ENCODE data around the gene ADAR. TPM values are rescaled to one million over a fixed set of nuclear protein-coding genes. Genes with fewer than 3 reads are reported as not detected.

ADAR gene
- total RNA-seq, 1 donor from 2014 or later = 128 TPM

DNA sequence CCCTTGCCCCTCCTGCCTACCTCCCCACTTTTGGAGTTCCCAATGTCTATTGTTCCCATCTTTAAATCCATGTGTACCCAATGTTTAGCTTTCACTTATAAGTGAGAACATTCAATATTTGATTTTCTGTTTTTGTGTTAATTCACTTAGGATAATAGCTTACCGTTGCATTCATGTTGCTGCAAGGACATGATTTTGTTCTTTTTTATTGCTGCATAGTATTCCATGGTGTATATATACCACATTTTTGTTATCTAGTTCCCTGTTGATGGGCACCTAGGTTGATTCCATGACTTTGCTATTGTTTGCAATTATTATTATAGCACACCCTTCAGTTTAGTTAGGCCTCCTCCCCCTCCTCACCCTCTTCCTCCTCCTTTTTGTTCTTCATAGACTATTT, 33.5 kb upstream of the ADAR start:
- Mint-ChIP-seq H3K27me3 (ENCODE audit: insufficient read depth, low read depth) (peaks cover 4% of the 10 kb centered on the region), H3K36me3 (no peaks in the 10 kb centered on the region), H3K4me1 (no peaks in the 10 kb centered on the region), H3K9me3 (peaks cover 15% of the 10 kb centered on the region), H3K4me3 (no peak overlapping the region), H3K27ac (no peak overlapping the region)
- Histone ChIP-seq H3K9me3 (ENCODE audit: low read depth) (no peaks in the 10 kb centered on the region), H3K4me2 (no peak overlapping the region), H3K36me3 (no peaks in the 10 kb centered on the region), H3K4me3 (no peak overlapping the region), H3K27me3 (no peaks in the 10 kb centered on the region), H3F3A (ENCODE audit: low read depth) (no peaks in the 10 kb centered on the region), H3K27ac (no peak overlapping the region), H3K79me2 (ENCODE audit: low read depth) (no peaks in the 10 kb centered on the region), H2AFZ (replicated peaks) (no peak overlapping the region), H3K4me1 (no peaks in the 10 kb centered on the region), H4K20me1 (ENCODE audit: low read depth) (no peaks in the 10 kb centered on the region), H3K9ac (no peak overlapping the region)
- no peak for DNase-seq (ENCODE audit: low spot score)
- TF ChIP-seq, protein P1, sequence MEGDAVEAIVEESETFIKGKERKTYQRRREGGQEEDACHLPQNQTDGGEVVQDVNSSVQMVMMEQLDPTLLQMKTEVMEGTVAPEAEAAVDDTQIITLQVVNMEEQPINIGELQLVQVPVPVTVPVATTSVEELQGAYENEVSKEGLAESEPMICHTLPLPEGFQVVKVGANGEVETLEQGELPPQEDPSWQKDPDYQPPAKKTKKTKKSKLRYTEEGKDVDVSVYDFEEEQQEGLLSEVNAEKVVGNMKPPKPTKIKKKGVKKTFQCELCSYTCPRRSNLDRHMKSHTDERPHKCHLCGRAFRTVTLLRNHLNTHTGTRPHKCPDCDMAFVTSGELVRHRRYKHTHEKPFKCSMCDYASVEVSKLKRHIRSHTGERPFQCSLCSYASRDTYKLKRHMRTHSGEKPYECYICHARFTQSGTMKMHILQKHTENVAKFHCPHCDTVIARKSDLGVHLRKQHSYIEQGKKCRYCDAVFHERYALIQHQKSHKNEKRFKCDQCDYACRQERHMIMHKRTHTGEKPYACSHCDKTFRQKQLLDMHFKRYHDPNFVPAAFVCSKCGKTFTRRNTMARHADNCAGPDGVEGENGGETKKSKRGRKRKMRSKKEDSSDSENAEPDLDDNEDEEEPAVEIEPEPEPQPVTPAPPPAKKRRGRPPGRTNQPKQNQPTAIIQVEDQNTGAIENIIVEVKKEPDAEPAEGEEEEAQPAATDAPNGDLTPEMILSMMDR (IDR thresholded peaks at IDR 0.05) = no peak
- TF ChIP-seq EZH2phosphoT487 (IDR thresholded peaks at IDR 0.05) (no peak), EZH2 (IDR thresholded peaks at IDR 0.05) (no peak)

DNA sequence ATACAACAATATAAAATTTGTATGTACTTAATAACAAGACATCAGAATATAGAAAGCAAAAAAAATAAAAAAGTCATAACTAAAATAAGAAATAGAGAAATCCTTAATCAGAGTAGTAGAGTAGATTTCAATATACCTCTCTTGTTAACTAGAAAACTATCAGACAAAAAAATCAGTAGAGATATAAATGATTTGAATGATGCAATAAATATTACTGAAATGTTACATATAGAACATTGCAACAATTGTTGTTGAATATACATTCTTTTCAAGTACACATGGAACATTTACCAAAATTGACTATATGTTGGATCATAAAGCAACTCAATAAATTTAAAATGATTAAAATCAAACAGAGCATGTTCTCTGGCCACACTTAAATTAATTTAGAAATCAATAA, 31.9 kb upstream of the ADAR start:
- H3K9me3 ChIP-seq (ENCODE audit: low read depth) = no peaks in the 10 kb centered on the region
- no peak overlapping the region for H3K4me3 ChIP-seq
- no peak for DNase-seq (ENCODE audit: low spot score)
- no peaks in the 10 kb centered on the region for H3K36me3 Mint-ChIP-seq
- H3K4me2 ChIP-seq = no peak overlapping the region
- no peaks in the 10 kb centered on the region for H3K36me3 ChIP-seq
- H3K27me3 ChIP-seq = no peaks in the 10 kb centered on the region
- no peak overlapping the region for H3K27ac ChIP-seq
- TF ChIP-seq, protein P1 (IDR thresholded peaks at IDR 0.05) = no peak
- TF ChIP-seq EZH2phosphoT487 (IDR thresholded peaks at IDR 0.05) = no peak
- TF ChIP-seq EZH2 (IDR thresholded peaks at IDR 0.05) = no peak
- H3K4me1 ChIP-seq = no peaks in the 10 kb centered on the region
- H3F3A ChIP-seq (ENCODE audit: low read depth) = no peaks in the 10 kb centered on the region
- H3K4me1 Mint-ChIP-seq = no peaks in the 10 kb centered on the region
- H3K27ac Mint-ChIP-seq = no peak overlapping the region
- H2AFZ ChIP-seq (replicated peaks) = no peak overlapping the region
- H3K4me3 Mint-ChIP-seq = no peak overlapping the region
- peaks cover 18% of the 10 kb centered on the region for H3K9me3 Mint-ChIP-seq
- H4K20me1 ChIP-seq (ENCODE audit: low read depth) = no peaks in the 10 kb centered on the region
- no peaks in the 10 kb centered on the region for H3K79me2 ChIP-seq (ENCODE audit: low read depth)
- no peak overlapping the region for H3K9ac ChIP-seq
- peaks cover 9% of the 10 kb centered on the region for H3K27me3 Mint-ChIP-seq (ENCODE audit: insufficient read depth, low read depth)

DNA sequence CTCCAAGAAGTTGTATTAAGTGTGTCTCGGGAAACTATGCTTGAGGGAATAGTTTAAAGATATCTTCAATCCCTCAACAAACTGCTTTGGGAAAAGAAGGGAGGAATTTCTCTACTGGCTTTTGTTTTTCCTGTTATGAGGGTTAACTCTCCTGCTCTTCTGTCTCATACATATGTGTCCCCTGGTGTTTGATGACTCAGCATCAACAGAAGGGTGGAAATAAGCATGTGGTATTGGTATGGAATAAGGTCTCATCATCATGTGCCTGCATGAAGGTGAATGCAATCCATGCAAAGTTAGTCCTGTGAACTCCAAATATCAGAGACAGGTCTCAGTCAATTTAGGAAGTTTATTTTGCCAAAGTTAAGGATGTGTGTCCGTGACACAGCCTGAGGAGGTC, 27.2 kb upstream of the ADAR start:
- Mint-ChIP-seq H3K27ac (no peak overlapping the region), H3K36me3 (no peaks in the 10 kb centered on the region), H3K9me3 (peaks cover 22% of the 10 kb centered on the region), H3K4me1 (no peaks in the 10 kb centered on the region), H3K4me3 (no peak overlapping the region), H3K27me3 (ENCODE audit: insufficient read depth, low read depth) (peaks cover 9% of the 10 kb centered on the region)
- no peak for TF ChIP-seq EZH2phosphoT487 (IDR thresholded peaks at IDR 0.05)
- TF ChIP-seq, protein P1 (IDR thresholded peaks at IDR 0.05) = no peak
- TF ChIP-seq EZH2 (IDR thresholded peaks at IDR 0.05) = no peak
- H3K4me1 ChIP-seq = no peaks in the 10 kb centered on the region
- no peaks in the 10 kb centered on the region for H3K79me2 ChIP-seq (ENCODE audit: low read depth)
- H3K4me3 ChIP-seq = no peak overlapping the region
- H4K20me1 ChIP-seq (ENCODE audit: low read depth) = no peaks in the 10 kb centered on the region
- no peaks in the 10 kb centered on the region for H3K36me3 ChIP-seq
- H3K27ac ChIP-seq = no peak overlapping the region
- H3K27me3 ChIP-seq = peaks cover 9% of the 10 kb centered on the region
- H2AFZ ChIP-seq (replicated peaks) = no peak overlapping the region
- H3K9me3 ChIP-seq (ENCODE audit: low read depth) = peaks cover 3% of the 10 kb centered on the region
- no peak overlapping the region for H3K4me2 ChIP-seq
- DNase-seq (ENCODE audit: low spot score) = no peak
- H3K9ac ChIP-seq = no peak overlapping the region
- H3F3A ChIP-seq (ENCODE audit: low read depth) = no peaks in the 10 kb centered on the region
